Hepatocyte (in vitro differentiated cells): ENCODE results near the gene PPP1R3C. TPM values are rescaled to one million over a fixed set of nuclear protein-coding genes. Genes with fewer than 3 reads are reported as not detected.

ENCODE experiments used
- DNase-seq: peaks from one replicate; pipeline ENCODE4 v3.0.0-alpha.2; 2016; ENCODE audit warnings: low spot score
- H2AFZ ChIP-seq: fragments of 200-600 bp; sonication (generic); 2 replicates; pipeline ENCODE4 v1.6.0; 2016; ENCODE audit warnings: antibody characterized with exemption, mild to moderate bottlenecking
- H3K27ac ChIP-seq: fragments of 200-600 bp; sonication (generic); 2 replicates; pipeline ENCODE4 v1.5.1; 2016; ENCODE audit warnings: mild to moderate bottlenecking
- H3K27me3 ChIP-seq: fragments of 200-600 bp; sonication (generic); 2 replicates; pipeline ENCODE4 v1.6.1; 2016
- H3K36me3 ChIP-seq: fragments of 200-600 bp; sonication (generic); replicated peaks from 2 replicates; pipeline ENCODE4 v1.5.1; 2016; ENCODE audit warnings: low read depth; ENCODE audit not compliant: insufficient read depth
- H3K4me1 ChIP-seq: fragments of 200-600 bp; sonication (generic); 2 replicates; pipeline ENCODE4 v1.5.1; 2016; ENCODE audit warnings: mild to moderate bottlenecking, moderate library complexity; ENCODE audit not compliant: insufficient read depth
- H3K4me2 ChIP-seq: fragments of 200-600 bp; sonication (generic); 2 replicates; pipeline ENCODE4 v1.6.0; 2016
- H3K4me3 ChIP-seq: fragments of 200-600 bp; sonication (generic); 2 replicates; pipeline ENCODE4 v1.5.1; 2016; ENCODE audit warnings: mild to moderate bottlenecking
- H3K79me2 ChIP-seq: fragments of 200-600 bp; sonication (generic); 2 replicates; pipeline ENCODE4 v1.6.0; 2017; ENCODE audit warnings: mild to moderate bottlenecking
- H3K9me2 ChIP-seq: fragments of 200-600 bp; sonication (generic); replicated peaks from 2 replicates; pipeline ENCODE4 v1.6.0; 2017; ENCODE audit warnings: mild to moderate bottlenecking; ENCODE audit not compliant: insufficient read depth
- H3K9me3 ChIP-seq: fragments of 200-600 bp; sonication (generic); 2 replicates; pipeline ENCODE4 v1.5.1; 2016; ENCODE audit warnings: low read depth, mild to moderate bottlenecking
- H4K20me1 ChIP-seq: fragments of 200-600 bp; sonication (generic); 2 replicates; pipeline ENCODE4 v1.6.0; 2016; ENCODE audit warnings: mild to moderate bottlenecking; ENCODE audit not compliant: insufficient read depth, poor library complexity, severe bottlenecking
- CTCF ChIP-seq: fragments of 200-600 bp; sonication (generic); IDR thresholded peaks from 2 replicates; pipeline ENCODE4 v1.5.1; 2016; ENCODE audit warnings: antibody characterized with exemption, mild to moderate bottlenecking; ENCODE audit not compliant: poor library complexity
- EZH2 ChIP-seq: fragments of 200-600 bp; sonication (generic); IDR thresholded peaks from 2 replicates; pipeline ENCODE4 v1.6.1; 2016; ENCODE audit warnings: antibody characterized with exemption, mild to moderate bottlenecking, borderline replicate concordance
- EZH2phosphoT487 ChIP-seq: fragments of 200-600 bp; sonication (generic); IDR thresholded peaks from one replicate; pipeline ENCODE4 v1.6.1; 2018; ENCODE audit warnings: antibody characterized with exemption, mild to moderate bottlenecking, low read depth, moderate library complexity; ENCODE audit not compliant: unreplicated experiment, severe bottlenecking
- WGBS: methylation state at CpG from one replicate; pipeline ENCODE4 v1.1.6; 2016; ENCODE audit warnings: low lambda C conversion rate; ENCODE audit errors: missing lambda C conversion rate; 5-methylcytosine and 5-hydroxymethylcytosine counted together
- polyA plus RNA-seq: library from polyadenylated mRNA; unstranded; fragments of >200 nt; fragmentation: Nextera tagmentation; extraction: Ambion mirVana; gene quantifications from 2 replicates; pipeline ENCODE4 v1.2.1, GENCODE V29; 2016
- total RNA-seq: library from RNA; depleted of rRNA; stranded (reverse); fragments of >200 nt; gene quantifications from 2 replicates; pipeline ENCODE4 v1.2.3, GENCODE V29; 2014

Gene PPP1R3C
- total and polyA plus RNA-seq, 2 experiments from 2014 or later, result 20.2 to 45.0 TPM

GRCh38 chr10:91634898-91635297, 2.0 kb upstream of the PPP1R3C start:
- Histone ChIP-seq H3K79me2 (no peaks in the 10 kb centered on the region), H3K27ac (no peak overlapping the region), H3K4me3 (no peak overlapping the region), H3K9me2 (no peaks in the 10 kb centered on the region), H2AFZ (no peak overlapping the region), H3K4me1 (peaks cover 4% of the 10 kb centered on the region), H3K36me3 (no peaks in the 10 kb centered on the region), H4K20me1 (no peaks in the 10 kb centered on the region), H3K9me3 (no peaks in the 10 kb centered on the region), H3K4me2 (no peak overlapping the region), H3K27me3 (no peaks in the 10 kb centered on the region)
- TF ChIP-seq EZH2 (no peak), CTCF (no peak), EZH2phosphoT487 (no peak)
- 98% methylated on average over 3 of the region's 3 CpGs for WGBS
- no peak for DNase-seq

GRCh38 chr10:91634246-91634645, 1.4 kb upstream of the PPP1R3C start:
- no peak for DNase-seq
- Histone ChIP-seq H3K4me1 (peaks cover 4% of the 10 kb centered on the region), H2AFZ (no peak overlapping the region), H3K9me3 (no peaks in the 10 kb centered on the region), H3K27me3 (no peaks in the 10 kb centered on the region), H4K20me1 (no peaks in the 10 kb centered on the region), H3K4me2 (no peak overlapping the region), H3K4me3 (no peak overlapping the region), H3K79me2 (no peaks in the 10 kb centered on the region), H3K9me2 (no peaks in the 10 kb centered on the region), H3K36me3 (no peaks in the 10 kb centered on the region), H3K27ac (no peak overlapping the region)
- TF ChIP-seq CTCF, result no peak
- TF ChIP-seq EZH2, result no peak
- TF ChIP-seq EZH2phosphoT487, result no peak
- 94% methylated on average over 5 of the region's 5 CpGs for WGBS

GRCh38 chr10:91630625-91631024, 2.2 kb downstream of the PPP1R3C start:
- DNase-seq, result no peak
- Histone ChIP-seq H3K79me2 (no peaks in the 10 kb centered on the region), H3K36me3 (no peaks in the 10 kb centered on the region), H3K9me2 (no peaks in the 10 kb centered on the region), H3K4me3 (no peak overlapping the region), H3K9me3 (no peaks in the 10 kb centered on the region), H4K20me1 (no peaks in the 10 kb centered on the region), H3K27me3 (no peaks in the 10 kb centered on the region), H3K4me2 (peak overlapping the region; percentile 80), H3K4me1 (peaks cover 4% of the 10 kb centered on the region), H2AFZ (no peak overlapping the region), H3K27ac (no peak overlapping the region)
- 94% methylated on average over 10 of the region's 10 CpGs for WGBS
- no peak for TF ChIP-seq CTCF
- TF ChIP-seq EZH2phosphoT487, result no peak
- TF ChIP-seq EZH2, result no peak
